NCI-H146 treated with DMSO at 0.1 percent for 48 hours (cell line): ENCODE measurements around the gene CLCNKB.

Experiments
- DNase-seq: peaks from one replicate; lab custom pipeline; 2025; ENCODE audit not compliant: unreplicated experiment; lab: John Stamatoyannopoulos, UW

CLCNKB gene

DNA sequence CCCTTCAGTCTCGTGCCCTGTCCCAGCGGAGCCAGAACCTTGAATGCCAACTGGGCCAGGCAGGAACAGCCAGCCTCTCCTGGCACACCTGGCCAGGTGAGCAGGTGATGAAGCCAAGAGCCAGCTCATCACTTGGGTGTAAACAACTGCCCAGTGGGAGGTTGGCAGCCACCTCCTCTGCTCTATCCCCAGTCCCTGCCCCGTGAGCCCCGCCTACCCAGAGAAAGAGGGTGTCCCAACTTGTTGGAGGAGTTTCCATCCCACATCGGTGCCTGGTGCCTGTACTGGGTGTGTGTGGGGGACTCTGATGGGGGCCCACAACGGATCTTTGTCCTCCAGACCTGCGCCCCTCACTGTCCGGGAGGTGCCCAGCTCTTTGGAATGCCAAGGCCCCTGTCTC, 47.7 kb downstream of the CLCNKB start:
- no peak for DNase-seq

DNA sequence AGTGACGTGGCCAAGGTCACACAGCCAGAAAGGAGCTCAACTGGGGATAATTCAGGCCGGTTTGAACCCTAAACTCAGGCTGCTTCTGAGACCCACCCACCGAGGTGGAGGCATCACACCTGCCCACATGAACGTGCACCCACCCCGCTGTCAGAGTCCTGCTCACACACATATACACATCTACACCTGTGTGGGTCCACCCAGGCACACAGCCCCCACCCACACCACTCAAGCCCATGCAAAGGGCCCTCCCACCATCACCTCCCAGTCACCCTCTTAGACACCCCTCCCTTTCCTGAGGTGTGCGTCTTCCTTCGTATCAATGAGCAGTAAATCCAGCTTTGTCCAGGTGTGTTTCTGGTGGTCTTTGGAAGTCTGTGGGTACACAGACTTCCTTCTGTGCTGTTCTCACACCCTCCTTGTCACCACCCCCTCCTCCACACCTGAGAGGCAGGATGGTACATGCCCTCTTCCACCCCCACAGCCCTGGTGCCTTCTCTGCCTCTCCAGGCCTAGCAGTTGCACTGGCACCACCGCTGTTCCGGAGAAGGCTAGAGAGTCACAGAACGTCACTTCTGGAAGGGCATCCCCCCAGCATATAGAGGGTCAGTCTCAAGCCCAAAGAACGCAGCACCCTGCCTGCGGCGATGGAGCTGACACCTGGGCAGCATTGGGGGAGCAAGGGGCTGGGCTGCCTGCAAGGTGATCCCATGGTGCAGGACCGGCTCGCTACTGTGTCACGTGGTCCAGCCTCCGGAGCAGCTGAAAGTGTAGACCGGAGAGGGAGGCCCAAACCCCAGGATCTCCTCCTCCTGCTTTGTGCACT, 48.7 kb downstream of the CLCNKB start:
- DNase-seq: no peak

DNA sequence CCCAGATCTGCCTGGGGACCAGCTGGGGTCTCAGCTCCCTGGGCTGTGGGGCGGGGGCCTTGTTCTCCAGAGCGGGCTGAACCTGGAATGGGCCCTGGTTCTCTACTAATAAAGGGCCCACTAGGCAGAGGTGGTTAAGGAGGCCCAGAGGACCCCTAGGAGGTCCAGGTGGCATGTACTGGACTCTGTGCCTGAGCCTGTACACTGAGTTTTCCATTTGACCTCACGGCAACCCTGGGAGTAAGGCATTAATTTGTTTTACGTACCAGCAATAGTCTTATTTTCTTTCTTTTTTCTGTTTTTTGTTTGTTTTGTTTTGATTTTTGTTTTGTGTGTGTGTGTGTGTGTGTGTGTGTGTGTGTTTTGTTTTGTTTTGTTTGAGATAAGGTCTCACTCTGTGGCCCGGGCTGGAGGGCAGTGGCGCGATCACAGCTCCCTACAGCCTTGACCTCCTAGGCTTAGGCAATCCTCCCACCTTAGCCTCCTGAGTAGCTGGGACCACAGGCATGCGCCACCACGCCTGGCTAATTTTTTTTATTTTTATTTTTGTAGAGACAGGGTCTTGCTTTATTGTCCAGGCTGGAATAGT, 49.4 kb downstream of the CLCNKB start:
- no peak for DNase-seq

DNA sequence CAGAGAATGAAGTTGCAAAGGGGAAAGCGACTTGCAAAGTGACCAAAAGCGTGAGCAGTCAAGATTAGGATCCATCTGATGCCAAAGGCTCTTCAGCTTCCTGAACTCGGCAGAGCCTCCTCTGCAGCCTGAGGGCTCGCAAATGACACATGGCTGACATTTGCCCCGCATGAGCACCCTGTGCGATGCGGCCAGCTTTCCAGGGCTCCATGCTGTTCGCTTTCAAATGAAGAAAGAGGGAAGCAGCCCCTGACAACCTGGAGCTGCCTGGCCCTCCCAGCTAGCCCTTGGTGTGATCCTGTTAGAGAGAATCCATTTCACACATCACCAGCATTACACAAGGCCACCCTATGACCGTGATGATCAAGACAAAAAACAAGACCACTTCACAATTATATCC, 50.0 kb downstream of the CLCNKB start:
- no peak for DNase-seq

DNA sequence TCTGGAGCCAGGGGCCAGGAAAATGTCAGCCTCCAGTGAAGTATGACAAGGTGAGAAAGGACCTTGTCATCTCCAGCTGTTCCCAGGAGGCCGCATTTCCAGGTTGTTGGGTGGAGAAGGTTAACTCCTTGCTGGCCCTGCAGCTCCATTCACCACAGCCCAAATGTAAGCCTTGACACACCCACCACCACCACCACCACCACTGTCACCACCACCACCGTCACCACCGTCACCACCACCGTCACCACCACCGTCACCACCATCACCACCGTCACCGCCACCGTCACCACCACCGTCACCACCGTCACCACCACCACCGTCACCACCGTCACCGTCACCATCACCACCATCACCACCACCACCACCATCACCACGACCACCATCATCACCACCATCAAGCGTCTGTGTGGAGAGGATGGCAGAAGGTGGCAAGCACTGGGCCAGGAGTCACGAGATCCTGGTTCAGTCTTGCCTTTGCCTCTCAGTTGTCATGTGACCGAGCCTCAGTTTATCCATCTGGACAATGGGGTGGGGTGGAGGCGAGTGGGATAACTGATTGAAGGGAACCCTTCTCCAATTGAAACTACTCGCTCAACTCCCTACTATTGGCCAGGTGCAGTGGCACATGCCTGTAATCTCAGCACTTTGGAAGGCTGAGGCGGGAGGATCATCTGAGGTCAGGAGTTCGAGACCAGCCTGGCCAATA, 51.0 kb downstream of the CLCNKB start:
- DNase-seq: no peak

DNA sequence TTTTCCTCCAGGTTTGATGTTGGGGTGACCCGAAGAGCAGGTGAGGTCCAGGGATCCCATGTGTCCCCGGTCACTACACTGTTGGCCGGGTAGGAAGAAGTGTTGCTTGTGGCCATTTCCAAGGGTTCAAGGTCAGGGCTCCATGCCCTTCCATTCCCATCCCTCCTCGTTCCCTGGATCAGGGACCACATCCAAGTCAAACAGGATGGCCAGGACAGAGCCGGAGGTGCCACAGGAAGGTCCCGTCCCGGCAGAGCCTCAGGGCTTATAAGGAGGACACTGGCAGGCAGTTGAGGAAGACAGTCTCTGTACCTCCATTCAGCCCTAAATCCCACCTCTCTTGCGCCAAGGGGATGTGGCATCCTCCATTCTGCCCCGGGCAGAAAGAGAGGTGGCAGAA, 51.9 kb downstream of the CLCNKB start:
- no peak for DNase-seq

DNA sequence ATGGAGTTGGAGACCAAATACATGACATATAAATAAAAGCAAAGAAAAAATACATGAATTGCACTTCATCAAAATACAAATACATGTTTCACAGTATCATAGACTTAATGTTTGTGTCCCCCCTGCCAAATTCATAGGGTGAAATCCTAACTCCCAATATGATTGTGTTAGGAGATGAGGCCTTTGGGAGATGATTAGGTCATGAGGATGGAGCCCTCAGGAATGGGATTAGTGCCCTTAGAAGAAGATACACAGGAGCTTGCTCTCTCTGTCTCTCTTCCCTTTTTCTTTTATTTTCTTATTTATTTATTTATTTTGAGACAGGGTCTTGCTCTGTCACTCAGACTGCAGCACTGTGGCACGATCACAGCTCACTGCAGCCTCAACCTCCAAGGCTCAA, 55.8 kb downstream of the CLCNKB start:
- DNase-seq: no peak

DNA sequence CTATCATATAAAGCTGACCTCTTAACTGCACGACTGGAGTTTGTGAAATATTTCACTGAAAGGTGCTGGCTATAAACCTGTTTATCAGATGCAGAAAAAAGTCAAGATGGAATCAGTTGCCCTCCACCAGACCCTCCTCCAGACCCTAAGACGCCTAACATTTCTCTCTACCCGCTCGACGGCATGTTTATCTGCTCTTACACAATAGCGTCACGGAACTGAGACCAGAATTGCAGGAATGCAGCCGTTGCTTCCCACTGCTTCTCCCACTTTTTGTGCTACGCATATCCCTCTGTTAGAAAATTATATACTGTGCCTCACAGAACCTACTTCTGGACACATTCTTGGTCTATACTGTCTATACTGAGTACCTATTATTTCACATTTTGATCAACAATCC, 58.0 kb downstream of the CLCNKB start:
- no peak for DNase-seq
